ENCODE measurements around the gene MED1.

Gene MED1

DNA sequence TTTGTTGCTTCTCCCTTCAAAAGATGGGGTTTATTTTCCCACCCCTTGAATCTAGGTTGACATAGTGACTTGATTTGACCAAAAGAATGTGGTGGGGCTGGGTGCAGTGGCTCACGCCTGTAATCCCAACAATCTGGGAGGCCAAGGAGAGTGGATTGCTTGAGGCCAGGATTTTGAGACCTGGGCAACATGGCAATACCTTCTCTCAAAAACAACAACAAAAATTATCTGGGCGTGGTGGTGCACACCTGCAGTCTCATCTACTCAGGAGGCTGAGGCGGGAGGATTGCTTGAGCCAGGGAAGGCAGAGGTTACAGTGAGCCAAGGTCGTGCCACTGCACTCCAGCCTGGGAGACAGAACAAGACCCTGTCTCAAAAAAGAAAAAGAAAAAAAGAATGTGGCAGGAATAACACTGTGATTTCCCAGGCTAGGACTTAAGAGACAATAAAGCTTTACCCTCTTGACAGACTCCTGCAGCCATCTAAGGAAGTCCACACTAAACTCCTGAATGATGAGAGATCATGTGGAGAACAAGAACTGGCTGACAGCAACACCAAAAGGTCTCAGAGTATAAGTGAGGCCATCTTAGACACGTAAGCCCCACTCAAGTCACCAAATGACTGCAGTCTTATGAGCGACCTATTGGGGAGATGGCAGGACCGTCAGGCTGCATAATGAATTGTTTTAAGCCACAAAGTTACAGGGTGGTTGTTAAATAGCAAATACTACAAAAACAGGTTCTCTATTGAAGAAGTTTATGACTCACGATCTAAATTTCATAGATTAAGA, 86.6 kb downstream of the MED1 start:
- in situ Hi-C loops (cut with HindIII; ENCODE audit: low sequenced_read_pairs): no loop called here

DNA sequence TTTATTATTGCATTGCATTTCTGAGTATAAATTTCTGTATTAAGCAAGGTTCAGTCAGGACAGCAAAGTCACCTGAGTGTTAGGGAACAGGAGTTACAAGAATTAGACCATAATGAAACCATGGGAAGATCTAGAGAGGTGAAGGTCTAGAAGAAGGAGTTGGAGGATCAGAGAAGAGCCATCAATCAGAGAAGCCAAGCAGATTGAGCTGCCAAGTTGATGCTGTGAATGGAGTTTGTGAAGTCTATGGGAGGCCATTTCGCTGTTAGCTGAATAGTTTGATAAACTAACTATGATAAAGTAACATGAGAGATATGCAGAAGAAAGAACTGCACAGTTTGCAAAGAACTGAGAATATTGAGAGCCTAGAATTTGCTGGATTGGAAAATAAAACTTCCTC, 90.0 kb downstream of the MED1 start:
- in situ Hi-C loops (cut with HindIII; ENCODE audit: low sequenced_read_pairs): no loop called here

DNA sequence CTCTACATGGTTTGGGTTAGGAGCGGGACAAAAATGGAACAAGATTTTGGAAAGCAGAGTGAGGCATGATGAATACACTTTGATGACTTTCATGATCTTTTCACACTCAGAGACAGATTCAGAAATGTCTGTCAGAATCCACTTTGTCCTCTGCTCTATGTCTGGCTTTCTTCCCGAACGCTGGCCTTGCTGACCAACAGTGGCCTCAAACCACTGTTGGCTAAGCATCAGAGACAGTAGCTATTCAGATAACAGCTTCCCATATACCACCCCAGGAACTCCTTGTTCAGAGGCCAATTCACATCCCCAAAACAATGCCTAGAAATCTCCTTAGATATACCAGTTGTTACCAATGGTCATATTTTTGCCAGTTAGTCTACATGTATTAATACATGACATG, 90.5 kb downstream of the MED1 start:
- in situ Hi-C loops (cut with HindIII; ENCODE audit: low sequenced_read_pairs): no loop called here

DNA sequence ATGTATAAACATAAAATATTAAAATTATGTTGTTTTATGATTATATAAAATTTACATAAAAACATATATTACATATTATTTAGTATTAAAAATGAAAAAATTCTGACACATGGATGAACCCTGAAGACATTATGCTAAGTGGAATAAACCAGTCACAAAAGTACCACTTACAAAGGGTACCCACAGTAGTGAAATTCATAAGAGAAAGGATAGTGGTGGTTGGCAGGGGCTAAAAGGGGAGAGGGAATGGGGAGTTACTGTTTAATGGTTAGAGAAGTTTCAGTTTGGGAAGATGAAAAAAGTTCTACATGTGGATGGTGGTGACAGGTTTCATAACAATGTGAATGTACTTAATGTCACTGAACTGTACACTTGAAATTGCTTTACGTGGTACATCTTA, 91.1 kb downstream of the MED1 start:
- in situ Hi-C loops (cut with HindIII; ENCODE audit: low sequenced_read_pairs): no loop called here

DNA sequence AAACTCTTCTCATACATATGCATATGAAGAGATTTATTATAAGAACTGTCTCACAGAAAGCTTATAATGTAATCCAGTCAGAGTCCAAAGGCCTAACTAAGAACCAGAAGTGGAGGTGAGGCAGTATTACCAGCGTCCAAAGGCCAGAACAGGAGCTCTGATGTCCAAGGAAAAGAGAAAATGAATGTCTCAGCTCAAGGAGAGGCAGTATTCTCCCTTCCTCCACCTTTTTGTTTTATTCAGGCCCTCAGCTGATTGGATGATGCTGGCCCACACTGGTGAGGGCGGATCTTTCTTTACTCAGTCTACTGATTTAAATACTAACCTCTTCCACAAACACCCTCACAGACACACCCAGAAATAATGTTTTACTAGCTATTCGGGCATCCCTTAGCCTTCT, 93.1 kb downstream of the MED1 start:
- in situ Hi-C loops (cut with HindIII; ENCODE audit: low sequenced_read_pairs): no loop called here

DNA sequence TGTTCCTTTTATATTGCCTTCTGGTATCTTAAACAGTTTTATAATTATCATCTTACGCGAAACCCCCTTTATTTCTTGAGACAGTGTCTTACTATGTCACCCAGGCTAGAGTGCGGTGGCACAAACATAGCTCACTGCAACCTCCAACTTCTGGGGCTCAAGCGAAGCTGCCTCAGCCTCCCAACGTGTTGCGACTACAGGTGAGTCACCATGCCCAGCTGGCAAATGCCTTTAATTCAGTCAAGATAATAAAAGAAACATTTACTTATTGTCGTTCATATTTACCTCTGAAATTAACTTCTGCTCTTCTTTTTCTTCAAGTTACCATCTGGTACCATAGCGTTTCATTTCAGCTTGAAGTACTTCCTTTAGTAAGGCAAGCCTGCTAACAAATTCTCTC, 93.6 kb downstream of the MED1 start:
- in situ Hi-C loops (cut with HindIII; ENCODE audit: low sequenced_read_pairs): no loop called here
